ENCODE measurements around the gene EBF3. TPM values are rescaled to one million over a fixed set of nuclear protein-coding genes. Genes with fewer than 3 reads are reported as not detected.

EBF3 gene
- total RNA-seq, 1 experiment from 2014 or later: 0.12 TPM

GRCh38 chr10:129861776-129862531 lies 102.1 kb downstream of the EBF3 start:
- intact Hi-C loops (cut with micrococcal nuclease): no loop called here
- Histone ChIP-seq H2AFZ (ENCODE audit: low read depth, low read length, poor library complexity, severe bottlenecking) (no peak overlapping the region), H4K20me1 (ENCODE audit: insufficient read depth) (no peaks in the 10 kb centered on the region), H3K27me3 (ENCODE audit: insufficient read depth, low read length) (no peaks in the 10 kb centered on the region), H3K4me1 (ENCODE audit: control insufficient read depth in 1 of 2, insufficient read depth in 2 of 2, low read length in 2 of 2) (no peaks in the 10 kb centered on the region), H3K4me3 (replicated peaks in 1 of 2; ENCODE audit: low read depth in 1 of 2, low read length in 2 of 2) (no peak overlapping the region), H3K4me2 (ENCODE audit: low read length) (no peak overlapping the region), H3K9ac (ENCODE audit: low read length) (no peak overlapping the region), H3K79me2 (ENCODE audit: insufficient read depth, low read length) (no peaks in the 10 kb centered on the region), H3K27ac (ENCODE audit: low read depth, low read length) (no peak overlapping the region), H3K9me2 (ENCODE audit: insufficient read depth) (no peaks in the 10 kb centered on the region), H3K36me3 (ENCODE audit: control insufficient read depth in 1 of 2, insufficient read depth in 2 of 2, low read length in 2 of 2) (no peaks in the 10 kb centered on the region), H3K9me3 (ENCODE audit: control insufficient read depth in 1 of 2, insufficient read depth in 1 of 2, low read depth in 1 of 2, low read length in 2 of 2) (no peaks in the 10 kb centered on the region)
- RAD21 ChIA-PET (ENCODE audit: low non-redundant PET in 1 of 2, low total read pairs in 2 of 2, uncharacterized antibody in 2 of 2, unreplicated experiment in 2 of 2): no interaction called here
- no TSS peak for BruUV-seq (replicated peaks)
- TF ChIP-seq EZH2phosphoT487 (IDR thresholded peaks at IDR 0.05; ENCODE audit: borderline replicate concordance) (no peak), SRF (IDR thresholded peaks at IDR 0.05; ENCODE audit: low read depth) (no peak), YY1 (IDR thresholded peaks at IDR 0.05; ENCODE audit: extremely low read depth, insufficient replicate concordance, low read depth, low read length) (no peak), CEBPB (IDR thresholded peaks at IDR 0.05; ENCODE audit: low read depth) (no peak), POLR2A (IDR thresholded peaks at IDR 0.05; ENCODE audit: borderline replicate concordance, extremely low read depth, insufficient read depth, insufficient read length) (no peak), MAX (IDR thresholded peaks at IDR 0.05) (no peak), ZNF274 (IDR thresholded peaks at IDR 0.05; ENCODE audit: low read depth, low read length) (no peak), JUND (IDR thresholded peaks at IDR 0.05) (no peak), ELF1 (IDR thresholded peaks at IDR 0.05; ENCODE audit: borderline replicate concordance, low read depth) (no peak), SP1 (IDR thresholded peaks at IDR 0.05; ENCODE audit: low read depth) (no peak), EGR1 (IDR thresholded peaks at IDR 0.05; ENCODE audit: low read depth) (no peak), TCF7L2 (IDR thresholded peaks at IDR 0.05; ENCODE audit: borderline replicate concordance, extremely low read depth, insufficient read depth, insufficient read length) (no peak)
- TF ChIP-seq, protein P1, sequence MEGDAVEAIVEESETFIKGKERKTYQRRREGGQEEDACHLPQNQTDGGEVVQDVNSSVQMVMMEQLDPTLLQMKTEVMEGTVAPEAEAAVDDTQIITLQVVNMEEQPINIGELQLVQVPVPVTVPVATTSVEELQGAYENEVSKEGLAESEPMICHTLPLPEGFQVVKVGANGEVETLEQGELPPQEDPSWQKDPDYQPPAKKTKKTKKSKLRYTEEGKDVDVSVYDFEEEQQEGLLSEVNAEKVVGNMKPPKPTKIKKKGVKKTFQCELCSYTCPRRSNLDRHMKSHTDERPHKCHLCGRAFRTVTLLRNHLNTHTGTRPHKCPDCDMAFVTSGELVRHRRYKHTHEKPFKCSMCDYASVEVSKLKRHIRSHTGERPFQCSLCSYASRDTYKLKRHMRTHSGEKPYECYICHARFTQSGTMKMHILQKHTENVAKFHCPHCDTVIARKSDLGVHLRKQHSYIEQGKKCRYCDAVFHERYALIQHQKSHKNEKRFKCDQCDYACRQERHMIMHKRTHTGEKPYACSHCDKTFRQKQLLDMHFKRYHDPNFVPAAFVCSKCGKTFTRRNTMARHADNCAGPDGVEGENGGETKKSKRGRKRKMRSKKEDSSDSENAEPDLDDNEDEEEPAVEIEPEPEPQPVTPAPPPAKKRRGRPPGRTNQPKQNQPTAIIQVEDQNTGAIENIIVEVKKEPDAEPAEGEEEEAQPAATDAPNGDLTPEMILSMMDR (IDR thresholded peaks at IDR 0.05 in 2 of 3, conservative IDR thresholded peaks at IDR 0.05 in 1 of 3; ENCODE audit: borderline replicate concordance in 1 of 3, insufficient read depth in 1 of 3, low read depth in 2 of 3, low read length in 2 of 3): no peak
- POLR2A ChIA-PET: no interaction called here
- CTCF ChIA-PET: no interaction called here
- ATAC-seq (no peak), DNase-seq (ENCODE audit: low read depth, low spot score) (no peak)

Measured in HCT116 (cell line).